ENCODE measurements around the gene ISG20L2.

ISG20L2 gene

DNA sequence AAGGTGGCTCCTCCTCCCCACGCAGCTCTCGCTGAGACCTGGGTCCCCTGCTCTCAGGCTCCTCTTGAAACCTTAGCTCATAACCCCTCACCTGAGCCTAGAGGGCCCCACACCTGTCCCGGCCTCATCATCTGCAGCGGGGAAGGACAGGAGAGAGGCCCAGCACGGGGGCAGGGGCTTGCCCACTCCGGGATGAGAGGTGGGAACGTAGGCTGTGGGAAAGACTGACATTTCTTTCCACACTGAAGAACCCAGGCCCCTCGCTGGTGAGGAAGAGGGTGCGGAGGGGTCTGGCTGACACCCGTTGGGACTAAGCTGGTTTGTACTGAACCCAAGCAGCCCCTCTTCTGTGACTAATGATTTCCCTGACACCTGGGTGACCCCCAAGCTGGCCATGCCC lies 37.4 kb downstream of the ISG20L2 start:
- no peak overlapping the region for H3K4me3 ChIP-seq (ENCODE audit: insufficient read length, low read depth)
- peaks cover 38% of the 10 kb centered on the region for H3K4me1 ChIP-seq (ENCODE audit: insufficient read depth, insufficient read length)
- no peaks in the 10 kb centered on the region for H3K36me3 ChIP-seq (ENCODE audit: insufficient read depth, insufficient read length, low read length)
- H3K27me3 ChIP-seq (ENCODE audit: insufficient read depth, insufficient read length) = no peaks in the 10 kb centered on the region
- peak overlapping the region; percentile 53 for H3K9ac ChIP-seq (ENCODE audit: insufficient read length, low read depth)
- no peak for DNase-seq (ENCODE audit: low read depth, low spot score)
- TF ChIP-seq SUZ12 (IDR thresholded peaks at IDR 0.05; ENCODE audit: extremely low read depth, insufficient read depth, insufficient read length) (no peak), YY1 (IDR thresholded peaks at IDR 0.05; ENCODE audit: insufficient read depth, insufficient read length) (no peak), ZNF274 (IDR thresholded peaks at IDR 0.05; ENCODE audit: low read depth, low read length) (no peak)
- no peaks in the 10 kb centered on the region for H3K9me3 ChIP-seq (ENCODE audit: insufficient read depth, low read length)

DNA sequence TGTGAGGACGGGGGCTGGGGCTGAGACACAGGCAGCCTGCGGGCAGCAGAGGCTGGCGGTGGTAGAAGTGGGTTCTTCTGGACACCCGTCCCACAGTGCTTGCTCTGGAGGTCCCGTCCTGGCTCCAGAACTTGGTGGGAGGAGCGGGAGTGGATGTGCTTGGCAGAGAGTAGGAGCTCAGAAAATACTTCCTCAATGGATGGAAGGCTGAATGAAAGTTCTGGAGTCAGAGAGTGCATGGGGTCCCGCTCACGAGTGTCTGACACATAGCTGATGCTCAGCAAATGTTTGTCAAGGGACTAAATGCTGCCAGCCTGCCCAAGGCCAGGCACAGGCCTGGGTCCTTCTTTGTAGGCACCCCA lies 37.9 kb downstream of the ISG20L2 start:
- H3K36me3 ChIP-seq (ENCODE audit: insufficient read depth, insufficient read length, low read length) = no peaks in the 10 kb centered on the region
- no peaks in the 10 kb centered on the region for H3K9me3 ChIP-seq (ENCODE audit: insufficient read depth, low read length)
- no peak for TF ChIP-seq YY1 (IDR thresholded peaks at IDR 0.05; ENCODE audit: insufficient read depth, insufficient read length)
- TF ChIP-seq SUZ12 (IDR thresholded peaks at IDR 0.05; ENCODE audit: extremely low read depth, insufficient read depth, insufficient read length) = no peak
- no peak for TF ChIP-seq ZNF274 (IDR thresholded peaks at IDR 0.05; ENCODE audit: low read depth, low read length)
- H3K4me3 ChIP-seq (ENCODE audit: insufficient read length, low read depth) = no peak overlapping the region
- peak overlapping the region; percentile 53 for H3K9ac ChIP-seq (ENCODE audit: insufficient read length, low read depth)
- no peak for DNase-seq (ENCODE audit: low read depth, low spot score)
- H3K4me1 ChIP-seq (ENCODE audit: insufficient read depth, insufficient read length) = peaks cover 38% of the 10 kb centered on the region
- no peaks in the 10 kb centered on the region for H3K27me3 ChIP-seq (ENCODE audit: insufficient read depth, insufficient read length)

DNA sequence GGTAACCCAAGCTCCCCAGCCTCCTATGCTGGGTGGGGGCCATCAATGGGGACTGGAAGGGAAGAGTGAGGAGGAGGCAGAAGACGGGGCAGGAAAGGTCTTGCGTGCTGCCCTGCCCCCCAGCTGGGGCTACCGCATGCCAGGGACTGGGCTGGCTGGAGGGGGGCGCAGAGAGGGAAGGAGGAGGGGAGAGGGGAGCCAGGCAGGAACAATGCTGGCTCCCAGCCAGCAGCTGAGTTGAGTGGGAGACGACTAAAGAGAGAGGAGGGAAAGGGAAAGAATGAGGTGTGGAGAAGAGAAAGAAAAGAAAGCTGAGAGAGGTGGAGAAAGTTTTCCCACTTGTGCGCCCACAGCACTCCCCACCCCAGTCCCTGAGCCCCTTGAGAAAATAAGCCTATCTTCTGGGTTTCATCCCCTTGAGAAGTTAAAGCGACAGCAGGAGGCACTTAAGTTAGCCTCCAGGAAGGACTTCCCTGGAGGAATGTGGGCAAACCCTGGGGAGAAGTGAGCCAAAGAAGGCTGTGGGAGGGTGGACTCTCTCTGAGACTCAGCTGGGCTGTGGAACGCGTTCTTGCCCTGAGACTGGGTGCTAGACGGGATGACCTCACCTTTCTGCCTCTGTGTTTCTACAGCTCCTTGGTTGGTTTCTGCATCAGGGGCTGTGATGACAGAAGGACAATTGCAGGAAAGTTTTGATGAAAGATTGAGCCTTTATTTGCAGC lies 38.5 kb downstream of the ISG20L2 start:
- Histone ChIP-seq H3K4me1 (ENCODE audit: insufficient read depth, insufficient read length) (peaks cover 38% of the 10 kb centered on the region), H3K9ac (ENCODE audit: insufficient read length, low read depth) (peak overlapping the region; percentile 71), H3K4me3 (ENCODE audit: insufficient read length, low read depth) (peak overlapping the region; percentile 28), H3K27me3 (ENCODE audit: insufficient read depth, insufficient read length) (no peaks in the 10 kb centered on the region), H3K36me3 (ENCODE audit: insufficient read depth, insufficient read length, low read length) (no peaks in the 10 kb centered on the region), H3K9me3 (ENCODE audit: insufficient read depth, low read length) (no peaks in the 10 kb centered on the region)
- no peak for DNase-seq (ENCODE audit: low read depth, low spot score)
- TF ChIP-seq YY1 (IDR thresholded peaks at IDR 0.05; ENCODE audit: insufficient read depth, insufficient read length) (no peak), ZNF274 (IDR thresholded peaks at IDR 0.05; ENCODE audit: low read depth, low read length) (no peak), SUZ12 (IDR thresholded peaks at IDR 0.05; ENCODE audit: extremely low read depth, insufficient read depth, insufficient read length) (no peak)

DNA sequence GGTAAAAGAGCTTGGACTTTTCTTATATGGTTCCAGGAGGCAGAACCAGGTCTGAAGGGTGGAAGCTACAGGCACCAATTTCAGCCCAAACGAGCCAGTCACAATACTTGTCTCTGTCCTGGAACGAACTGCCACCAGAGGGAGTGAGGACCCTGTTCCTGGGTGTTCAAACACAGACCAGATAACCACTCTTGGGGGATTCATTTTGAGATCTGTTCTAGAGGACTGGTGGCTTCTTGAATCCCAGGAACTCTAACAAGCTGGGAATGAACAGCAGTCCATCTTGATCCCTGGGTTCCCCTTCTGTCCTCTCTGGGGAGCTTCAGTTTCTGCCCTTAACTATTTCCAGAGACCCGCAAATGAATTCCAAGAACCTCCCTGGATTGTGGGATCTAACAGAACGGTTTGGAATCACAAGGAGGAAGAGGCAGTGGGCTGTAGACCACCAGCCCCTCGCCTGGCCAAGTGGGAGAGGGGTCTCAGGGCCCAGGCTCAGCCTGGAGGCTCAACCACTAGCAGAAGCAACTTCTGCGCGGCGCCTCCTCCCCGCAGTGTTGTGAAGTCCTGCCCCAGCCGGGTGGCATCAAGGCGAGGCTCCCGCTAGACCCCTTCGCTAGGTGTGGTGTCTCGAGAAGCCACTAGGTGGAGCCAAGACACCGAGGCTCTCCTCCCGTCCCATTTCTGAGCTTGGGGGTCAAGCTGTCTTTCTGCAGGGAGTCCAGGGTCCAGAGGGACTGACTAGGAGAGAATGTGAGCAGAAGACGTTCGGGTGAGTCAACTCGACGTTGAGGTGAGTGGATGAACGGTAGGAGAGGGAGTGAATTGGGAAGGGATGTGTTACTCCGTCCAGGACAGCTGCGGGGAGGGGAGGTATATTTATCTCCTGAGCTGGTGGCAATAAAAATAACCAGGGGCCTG lies 39.3 kb downstream of the ISG20L2 start:
- peak; percentile 90 for DNase-seq (ENCODE audit: low read depth, low spot score)
- no peaks in the 10 kb centered on the region for H3K9me3 ChIP-seq (ENCODE audit: insufficient read depth, low read length)
- H3K4me3 ChIP-seq (ENCODE audit: insufficient read length, low read depth) = peak overlapping the region; percentile 28
- peaks cover 34% of the 10 kb centered on the region for H3K4me1 ChIP-seq (ENCODE audit: insufficient read depth, insufficient read length)
- TF ChIP-seq SUZ12 (IDR thresholded peaks at IDR 0.05; ENCODE audit: extremely low read depth, insufficient read depth, insufficient read length) = no peak
- no peak for TF ChIP-seq YY1 (IDR thresholded peaks at IDR 0.05; ENCODE audit: insufficient read depth, insufficient read length)
- no peak for TF ChIP-seq ZNF274 (IDR thresholded peaks at IDR 0.05; ENCODE audit: low read depth, low read length)
- H3K9ac ChIP-seq (ENCODE audit: insufficient read length, low read depth) = peak overlapping the region; percentile 81
- H3K27me3 ChIP-seq (ENCODE audit: insufficient read depth, insufficient read length) = no peaks in the 10 kb centered on the region
- H3K36me3 ChIP-seq (ENCODE audit: insufficient read depth, insufficient read length, low read length) = no peaks in the 10 kb centered on the region

DNA sequence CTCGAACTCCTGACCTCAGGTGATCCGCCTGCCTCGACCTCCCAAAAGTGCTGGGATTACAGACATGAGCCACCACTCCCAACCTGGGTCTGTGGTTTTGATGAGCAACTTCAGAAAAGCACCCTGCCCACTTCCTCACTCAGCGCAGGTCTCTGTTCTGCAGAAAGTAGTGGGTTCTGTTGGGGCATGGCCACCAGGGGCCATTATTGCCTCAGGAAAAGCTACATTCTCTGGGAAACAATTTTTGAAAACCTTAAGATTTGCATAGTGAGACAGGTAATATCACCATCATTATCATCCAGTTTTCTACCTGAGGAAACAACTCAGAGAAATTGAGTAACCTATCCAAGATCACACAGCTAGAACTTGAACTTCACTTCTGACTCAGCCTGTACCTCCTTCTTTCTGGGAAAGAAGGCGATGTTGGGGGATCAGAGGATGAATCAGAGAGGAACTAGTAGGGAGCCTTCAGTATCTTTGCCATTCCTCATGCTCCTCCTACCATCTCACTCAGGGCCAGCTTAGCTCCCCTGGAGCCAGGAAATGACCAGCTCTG lies 44.3 kb downstream of the ISG20L2 start:
- no peaks in the 10 kb centered on the region for H3K9me3 ChIP-seq (ENCODE audit: insufficient read depth, low read length)
- TF ChIP-seq ZNF274 (IDR thresholded peaks at IDR 0.05; ENCODE audit: low read depth, low read length) (no peak), SUZ12 (IDR thresholded peaks at IDR 0.05; ENCODE audit: extremely low read depth, insufficient read depth, insufficient read length) (no peak), YY1 (IDR thresholded peaks at IDR 0.05; ENCODE audit: insufficient read depth, insufficient read length) (no peak)
- H3K9ac ChIP-seq (ENCODE audit: insufficient read length, low read depth) = no peak overlapping the region
- peaks cover 6% of the 10 kb centered on the region for H3K4me1 ChIP-seq (ENCODE audit: insufficient read depth, insufficient read length)
- no peak for DNase-seq (ENCODE audit: low read depth, low spot score)
- no peaks in the 10 kb centered on the region for H3K27me3 ChIP-seq (ENCODE audit: insufficient read depth, insufficient read length)
- no peaks in the 10 kb centered on the region for H3K36me3 ChIP-seq (ENCODE audit: insufficient read depth, insufficient read length, low read length)
- H3K4me3 ChIP-seq (ENCODE audit: insufficient read length, low read depth) = no peak overlapping the region

DNA sequence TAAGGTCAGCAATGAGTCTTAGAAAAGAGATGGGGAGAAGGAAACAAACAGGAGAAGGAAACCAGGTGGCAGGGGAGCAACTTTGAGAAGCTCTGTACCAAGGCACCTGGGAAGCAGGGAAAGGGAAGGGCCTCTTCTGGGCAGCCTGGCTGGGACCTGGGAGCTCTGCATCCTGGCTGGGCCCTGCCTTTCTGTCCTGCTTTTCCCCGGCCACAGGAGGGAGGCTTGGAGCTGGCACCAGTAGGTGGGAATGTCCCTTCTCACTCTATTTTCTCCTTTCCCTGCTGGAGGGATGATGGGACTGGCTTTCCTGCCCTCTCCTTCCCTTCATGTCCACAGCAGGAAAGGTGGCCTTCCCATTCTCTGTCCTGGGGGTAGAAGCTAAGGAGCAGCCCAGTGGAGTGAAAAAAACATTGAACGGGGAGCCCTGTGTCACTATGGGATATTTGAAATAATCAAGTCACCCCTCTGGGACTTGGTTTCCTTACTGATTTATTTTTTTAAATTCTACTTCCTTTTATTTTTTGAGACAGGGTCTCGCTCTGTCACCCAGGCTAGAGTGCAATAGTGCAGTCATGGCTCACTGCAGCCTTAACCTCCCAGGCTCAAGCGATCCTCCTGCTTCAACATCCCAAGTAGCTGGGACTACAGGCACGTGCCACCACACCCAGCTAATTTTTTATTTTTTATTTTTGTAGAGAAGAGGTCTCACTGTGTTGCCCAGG lies 46.2 kb downstream of the ISG20L2 start:
- H3K36me3 ChIP-seq (ENCODE audit: insufficient read depth, insufficient read length, low read length) = no peaks in the 10 kb centered on the region
- no peak overlapping the region for H3K9ac ChIP-seq (ENCODE audit: insufficient read length, low read depth)
- H3K4me3 ChIP-seq (ENCODE audit: insufficient read length, low read depth) = no peak overlapping the region
- H3K9me3 ChIP-seq (ENCODE audit: insufficient read depth, low read length) = no peaks in the 10 kb centered on the region
- DNase-seq (ENCODE audit: low read depth, low spot score) = no peak
- no peak for TF ChIP-seq YY1 (IDR thresholded peaks at IDR 0.05; ENCODE audit: insufficient read depth, insufficient read length)
- no peak for TF ChIP-seq SUZ12 (IDR thresholded peaks at IDR 0.05; ENCODE audit: extremely low read depth, insufficient read depth, insufficient read length)
- no peak for TF ChIP-seq ZNF274 (IDR thresholded peaks at IDR 0.05; ENCODE audit: low read depth, low read length)
- peaks cover 6% of the 10 kb centered on the region for H3K4me1 ChIP-seq (ENCODE audit: insufficient read depth, insufficient read length)
- no peaks in the 10 kb centered on the region for H3K27me3 ChIP-seq (ENCODE audit: insufficient read depth, insufficient read length)
